Activated CD4-positive, CD25-positive, alpha-beta regulatory T cell treated with anti-CD3 and anti-CD28 coated beads, Interleukin-2, amount 50 U/mL, for 72 hours (primary cell): ENCODE results near the gene CFAP45.

Source experiments
- DNase-seq: peaks from one replicate; pipeline ENCODE4 v3.0.0; 2021

The CFAP45 gene

GRCh38 chr1:159873530-159874143 lies 26.3 kb downstream of the CFAP45 start:
- DNase-seq, result no peak

- DNase-seq, result no peak
These were observed 27.1 kb downstream of the CFAP45 start for GRCh38 chr1:159872891-159873290.

- DNase-seq, result no peak
These were observed 29.3 kb downstream of the CFAP45 start for GRCh38 chr1:159870704-159871103.

GRCh38 chr1:159869607-159870006 lies 30.4 kb downstream of the CFAP45 start:
- DNase-seq, result no peak

- no peak for DNase-seq
These were observed 30.8 kb downstream of the CFAP45 start for GRCh38 chr1:159869173-159869572.

- DNase-seq, result no peak
These were observed 31.2 kb downstream of the CFAP45 start for GRCh38 chr1:159868766-159869165.

GRCh38 chr1:159867664-159868026 lies 32.3 kb downstream of the CFAP45 start:
- no peak for DNase-seq

GRCh38 chr1:159866905-159867663 lies 32.9 kb downstream of the CFAP45 start:
- no peak for DNase-seq

- DNase-seq, result no peak
These were observed 33.9 kb downstream of the CFAP45 start for GRCh38 chr1:159866066-159866465.

GRCh38 chr1:159864262-159864661 lies 35.7 kb downstream of the CFAP45 start:
- DNase-seq, result no peak

GRCh38 chr1:159862557-159862956 lies 37.4 kb downstream of the CFAP45 start, which contains the start of gene VSIG8:
TSS of gene VSIG8 (minus strand) at chr1:159862657. CDS start at chr1:159862521, 136 bp downstream.
- DNase-seq, result no peak

GRCh38 chr1:159862031-159862430 lies 37.9 kb downstream of the CFAP45 start:
- DNase-seq, result no peak

- DNase-seq, result no peak
These were observed 38.7 kb downstream of the CFAP45 start for GRCh38 chr1:159861218-159861617.

GRCh38 chr1:159860456-159860855 lies 39.5 kb downstream of the CFAP45 start:
- no peak for DNase-seq

GRCh38 chr1:159859767-159860322 lies 40.1 kb downstream of the CFAP45 start:
- DNase-seq, result no peak

- DNase-seq, result no peak
These were observed 42.1 kb downstream of the CFAP45 start for GRCh38 chr1:159857889-159858288.

GRCh38 chr1:159856576-159856975 lies 43.4 kb downstream of the CFAP45 start:
- no peak for DNase-seq

GRCh38 chr1:159855709-159856108 lies 44.3 kb downstream of the CFAP45 start:
- no peak for DNase-seq

GRCh38 chr1:159854693-159855192 lies 45.2 kb downstream of the CFAP45 start:
- DNase-seq, result peak; percentile 78

GRCh38 chr1:159854116-159854692 lies 45.8 kb downstream of the CFAP45 start:
- DNase-seq, result peak; percentile 41

GRCh38 chr1:159853417-159854115 lies 46.4 kb downstream of the CFAP45 start:
- DNase-seq, result no peak

GRCh38 chr1:159851407-159851806 lies 48.6 kb downstream of the CFAP45 start:
- no peak for DNase-seq
